Thyroid gland (tissue), 4 donors: ENCODE data around the gene WDR6. TPM values are rescaled to one million over a fixed set of nuclear protein-coding genes. Genes with fewer than 3 reads are reported as not detected.
A peak's percentile ranks its signal among the peaks of the same experiment; 100 is the strongest.

ENCODE experiments used
- DNase-seq, 2 donors: peaks; one replicate each; pipeline ENCODE4 v3.0.0-alpha.2; 2019
- H3K27ac ChIP-seq, 3 donors: fragments of 200-600 bp; sonication (generic); 1 replicate in 2 of 3; 2 replicates in 1 of 3; pipeline ENCODE4 v1.5.1; 2016 to 2019; ENCODE audit warnings: mild to moderate bottlenecking in 1 of 3, moderate library complexity in 1 of 3
- H3K27me3 ChIP-seq: fragments of 200-600 bp; sonication (generic); one replicate; pipeline ENCODE4 v1.5.1; 2019
- H3K36me3 ChIP-seq, 2 donors: fragments of 200-600 bp; sonication (generic); one replicate each; pipeline ENCODE4 v1.5.1; 2016 to 2019
- H3K4me1 ChIP-seq, 2 donors: fragments of 200-600 bp; sonication (generic); one replicate each; pipeline ENCODE4 v1.5.1; 2017 to 2019
- H3K4me3 ChIP-seq, 3 donors: fragments of 200-600 bp; sonication (generic); replicated peaks in 1 of 3; 1 replicate in 2 of 3; 2 replicates in 1 of 3; pipeline ENCODE4 v1.5.1; 2016; ENCODE audit warnings: mild to moderate bottlenecking in 1 of 3
- H3K9me3 ChIP-seq: fragments of 200-600 bp; sonication (generic); one replicate; pipeline ENCODE4 v1.5.1; 2017
- CTCF ChIP-seq, 6 experiments: fragments of 200-600 bp in 3 of 6; fragments of 450-650 bp in 3 of 6; sonication (generic) in 3 of 6; IDR thresholded peaks; one replicate each; pipeline ENCODE4 v1.5.1; 2016 to 2019; ENCODE audit warnings: antibody characterized with exemption in 6 of 6, mild to moderate bottlenecking in 2 of 6, inconsistent platforms in 1 of 6, moderate library complexity in 1 of 6
- POLR2A ChIP-seq, 2 donors: fragments of 450-650 bp; IDR thresholded peaks; one replicate each; pipeline ENCODE4 v1.6.1; 2017; ENCODE audit warnings: antibody characterized with exemption in 2 of 2, mild to moderate bottlenecking in 2 of 2, moderate library complexity in 1 of 2
- WGBS, 2 donors: methylation state at CpG; one replicate each; pipeline ENCODE4 v1.1.5; 2017; 5-methylcytosine and 5-hydroxymethylcytosine counted together
- intact Hi-C: fragments of 100-400 bp; cut with DNase I; formaldehyde crosslinking; loops from one replicate; pipeline ENCODE4 v1.15.1; 2023
- total RNA-seq, 4 donors: library from RNA; depleted of rRNA; stranded (reverse); fragments of >200 nt; gene quantifications; one replicate each; pipeline ENCODE4 v1.2.3, GENCODE V29; 2016

The WDR6 gene
- total RNA-seq, 4 donors from 2014 or later, result 125 to 169 (median 149) TPM

DNA sequence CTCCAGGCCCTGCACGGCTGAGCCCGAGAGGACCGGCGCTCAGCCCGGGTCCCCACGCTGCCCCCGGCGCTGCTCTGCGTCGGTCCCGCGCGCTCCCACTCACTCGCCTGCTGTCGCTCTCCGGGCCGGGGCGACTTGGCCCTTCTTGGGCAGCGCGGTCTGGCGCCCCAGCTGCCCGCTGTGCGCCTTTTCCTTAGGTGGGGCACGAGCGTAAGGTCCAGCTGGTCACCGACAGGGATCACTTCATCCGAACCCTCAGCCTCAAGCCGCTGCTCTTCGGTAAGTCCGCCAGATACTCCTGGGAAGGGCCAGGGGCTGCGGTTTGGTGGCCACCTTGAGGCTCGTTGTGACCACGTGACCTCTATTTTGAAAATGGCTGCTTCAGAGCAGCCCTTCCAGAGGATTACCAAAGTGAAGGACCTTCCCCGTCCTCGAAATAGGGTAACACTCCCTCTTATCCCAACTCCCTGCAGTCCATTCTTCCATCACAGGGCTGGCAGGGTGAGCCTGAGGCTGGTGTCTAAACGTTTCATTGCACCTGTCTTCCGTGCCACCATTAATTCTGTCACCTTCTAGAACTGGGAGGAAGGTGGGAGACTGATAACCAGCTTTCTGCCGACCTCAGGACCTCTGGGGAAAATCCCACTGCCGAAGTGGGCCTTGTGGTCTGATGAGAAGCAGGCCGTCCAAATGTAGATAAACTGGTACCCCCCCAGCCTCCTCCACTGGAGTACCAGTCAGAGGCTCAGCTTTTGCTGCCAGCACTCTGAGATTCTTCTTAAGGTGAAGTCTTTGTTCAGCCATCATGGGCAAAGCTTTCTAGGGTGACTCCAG, 16.3 kb upstream of the WDR6 start:
- no peak for TF ChIP-seq POLR2A (IDR thresholded peaks at IDR 0.05)
- TF ChIP-seq CTCF (IDR thresholded peaks at IDR 0.05), result no peak
- Histone ChIP-seq H3K4me1 (peaks cover 16 to 18% of the 10 kb centered on the region in 2 donors), H3K27ac (peak overlapping the region; percentile 53 to 83 (median 81)), H3K9me3 (no peaks in the 10 kb centered on the region), H3K27me3 (no peaks in the 10 kb centered on the region), H3K4me3 (peak overlapping the region; percentile 40 to 80 (median 64)), H3K36me3 (peaks cover 0 to 8% of the 10 kb centered on the region in 2 donors)
- peak; percentile 26 to 38 for DNase-seq
- 6 to 8% methylated on average over 20 to 28 of the region's 40 CpGs for WGBS, 2 donors
- intact Hi-C loops, result no loop called here

DNA sequence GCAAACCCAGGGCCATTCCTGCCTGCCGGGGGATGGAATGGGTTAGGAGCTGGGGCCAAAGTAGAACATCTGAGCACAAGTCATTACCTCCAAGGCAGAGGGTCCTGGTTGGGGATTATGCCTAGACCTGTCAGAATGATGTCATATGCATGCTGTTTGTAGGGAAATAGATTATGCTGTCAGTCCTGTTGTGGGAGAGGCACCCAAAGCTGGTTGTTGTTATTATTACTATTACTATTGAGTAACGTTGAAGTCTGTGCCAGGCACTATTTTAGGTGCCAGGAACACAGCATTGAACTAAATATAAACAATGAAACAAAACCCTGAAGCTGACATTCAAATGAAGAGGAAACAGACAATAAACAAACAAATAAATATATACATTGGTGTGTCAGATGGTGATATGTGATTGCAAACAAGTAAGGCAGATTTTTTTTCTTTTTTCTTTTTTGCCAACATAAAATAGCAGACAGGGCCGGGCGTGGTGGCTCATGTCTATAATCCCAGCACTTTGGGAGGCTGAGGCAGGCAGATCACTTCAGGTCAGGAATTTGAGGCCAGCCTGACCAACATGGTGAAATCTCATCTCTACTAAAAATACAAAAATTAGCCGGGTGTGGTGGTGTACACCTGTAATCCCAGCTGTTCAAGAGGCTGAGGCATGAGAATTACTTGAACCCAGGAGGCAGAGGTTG, 15.2 kb upstream of the WDR6 start:
- H3K9me3 ChIP-seq, result no peaks in the 10 kb centered on the region
- peaks cover 16 to 18% of the 10 kb centered on the region in 2 donors for H3K4me1 ChIP-seq
- TF ChIP-seq POLR2A (IDR thresholded peaks at IDR 0.05) (no peak), CTCF (IDR thresholded peaks at IDR 0.05) (no peak)
- H3K27ac ChIP-seq, result no peak overlapping the region
- WGBS, 2 donors, result 74 to 76% methylated on average over 5 of the region's 5 CpGs
- no peak overlapping the region for H3K4me3 ChIP-seq
- H3K36me3 ChIP-seq, result peaks cover 0 to 5% of the 10 kb centered on the region in 2 donors
- H3K27me3 ChIP-seq, result no peaks in the 10 kb centered on the region
- no peak for DNase-seq
- intact Hi-C loops, result no loop called here

DNA sequence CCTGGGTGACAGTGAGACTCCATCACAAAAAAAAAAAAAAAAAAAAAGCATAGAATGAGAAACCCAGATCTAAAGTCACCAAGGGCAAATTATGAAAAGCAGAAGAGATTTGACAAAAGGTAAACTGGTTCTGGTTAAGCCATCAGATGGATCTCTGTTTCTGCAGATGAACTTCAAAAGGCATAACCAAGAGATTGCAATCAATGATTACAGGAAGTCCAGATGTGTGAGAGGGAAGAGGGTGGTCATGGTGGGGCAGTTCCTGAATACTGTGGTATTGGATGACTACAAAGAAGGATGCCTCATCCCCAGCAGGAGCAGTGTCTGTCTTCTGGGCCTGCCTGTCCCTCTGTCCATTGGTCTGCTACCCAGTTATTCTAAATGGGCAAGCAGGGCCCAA, 13.4 kb upstream of the WDR6 start:
- H3K36me3 ChIP-seq, result peaks cover 0 to 4% of the 10 kb centered on the region in 2 donors
- intact Hi-C loops, result no loop called here
- no peaks in the 10 kb centered on the region for H3K27me3 ChIP-seq
- H3K27ac ChIP-seq, result no peak overlapping the region
- H3K4me3 ChIP-seq, result no peak overlapping the region
- no peaks in the 10 kb centered on the region for H3K9me3 ChIP-seq
- TF ChIP-seq POLR2A (IDR thresholded peaks at IDR 0.05) (no peak), CTCF (IDR thresholded peaks at IDR 0.05) (no peak)
- DNase-seq, result no peak
- peaks cover 15 to 17% of the 10 kb centered on the region in 2 donors for H3K4me1 ChIP-seq

- Histone ChIP-seq H3K27ac (no peak overlapping the region), H3K4me1 (peaks cover 2 to 3% of the 10 kb centered on the region in 2 donors), H3K27me3 (no peaks in the 10 kb centered on the region), H3K9me3 (no peaks in the 10 kb centered on the region), H3K36me3 (peaks cover 0 to 4% of the 10 kb centered on the region in 2 donors), H3K4me3 (no peak overlapping the region)
- no peak for DNase-seq
- no peak for TF ChIP-seq CTCF (IDR thresholded peaks at IDR 0.05)
- no peak for TF ChIP-seq POLR2A (IDR thresholded peaks at IDR 0.05)
- 93 to 95% methylated on average over 6 to 8 of the region's 8 CpGs for WGBS, 2 donors
- intact Hi-C loops, result no loop called here
These were observed 10.6 kb upstream of the WDR6 start for GRCh38 chr3:48996640-48997039.
